Left cardiac atrium (tissue), 4 donors: ENCODE results near the gene BRICD5. TPM values are rescaled to one million over a fixed set of nuclear protein-coding genes. Genes with fewer than 3 reads are reported as not detected.
"Not testable (repeated sequence)": the region's sequence is repeated elsewhere in the genome, so short reads cannot be mapped to it uniquely, and the experiment has no call there.

Experiments
- ATAC-seq, 2 donors: fragments of 200-7000 bp; cut with Tn5 transposase; one replicate each; pipeline ENCODE4 v1.9.1; 2020; ENCODE audit warnings: mild to moderate bottlenecking in 2 of 2, moderate library complexity in 2 of 2
- DNase-seq: peaks from one replicate; pipeline ENCODE4 v3.0.0-alpha.2; 2020
- intact Hi-C, 2 donors: fragments of 100-400 bp; cut with DNase I; formaldehyde crosslinking; loops; one replicate each; pipeline versions ENCODE4 v1.14.1 to v1.15.1; 2022 to 2023
- long read RNA-seq: library from polyadenylated mRNA; unstranded; transcript quantifications from one replicate; pipeline ENCODE4 v2.0.0, GENCODE V29; 2021
- total RNA-seq, 2 donors: library from RNA; stranded (reverse); fragmentation: NEBNext Ultra II Directional; extraction: Animal tissue kit (Norgen Biotek cat#: 25700); gene quantifications; one replicate each; pipeline ENCODE4 v1.2.1, GENCODE V29; 2021
- donor health status: DM: no; HTN: yes; CAD: no.
- donor health status: DM: no; HTN: yes; CAD: no; lungs with severe emphysema.
- donor health status: DM: yes; HTN: yes; CAD: no.
- donor health status: Dilated cardiomyopathy.

BRICD5 gene
- total RNA-seq, result 1 to 10 TPM; 5.7 to 5.9 TPM
- long read RNA-seq, partial matches to known transcripts, result 0 of 5 reads
- long read RNA-seq, other reads (novel, unspliced or antisense), result 2 of 5 reads

DNA sequence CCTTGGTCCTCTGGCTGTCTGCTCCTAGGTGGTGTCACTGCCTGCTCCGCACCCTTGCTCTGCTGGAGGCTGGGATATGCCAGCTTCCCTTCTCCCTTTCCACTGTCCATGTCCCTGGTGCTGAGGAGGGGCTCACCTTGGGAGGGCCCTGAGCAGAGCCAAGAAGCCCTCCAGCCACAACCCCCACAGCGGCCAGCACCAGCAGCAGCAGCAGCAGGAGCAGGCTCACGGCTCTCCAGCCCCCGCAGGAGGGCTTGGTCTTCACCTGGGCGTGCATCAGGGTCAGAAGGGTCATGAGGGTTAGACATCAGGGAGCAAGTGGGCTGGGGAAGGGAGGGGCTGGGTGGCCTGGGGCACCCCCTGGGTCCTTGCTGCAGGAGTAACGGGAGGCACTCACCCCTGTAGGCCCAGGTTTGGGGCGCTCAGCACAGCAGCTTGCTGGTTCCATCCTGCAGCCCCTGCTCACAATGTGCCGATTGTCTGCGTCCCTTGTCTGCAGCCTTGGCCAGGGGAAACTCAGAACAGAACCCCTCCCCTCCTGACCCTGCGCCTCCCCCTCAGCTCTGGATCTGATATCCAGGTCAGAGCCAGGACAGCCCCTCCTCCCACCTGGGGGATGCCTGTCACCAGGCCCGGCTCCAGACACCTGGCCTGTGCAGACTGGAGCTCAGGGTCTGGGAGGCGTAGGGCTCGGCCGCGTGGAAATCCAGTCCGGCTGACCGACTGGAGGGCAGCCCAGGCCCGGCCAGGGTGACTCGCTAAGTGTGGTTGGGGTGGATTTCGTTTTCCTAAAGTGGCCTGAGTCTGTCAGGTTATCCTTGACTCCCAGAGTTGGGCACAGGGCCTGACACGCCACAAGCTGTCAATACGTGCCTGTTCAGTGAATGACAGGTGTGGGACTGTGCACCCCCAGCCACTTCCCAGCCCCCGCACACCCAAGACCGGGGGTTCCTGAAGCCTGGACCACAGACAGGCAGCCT lies at the start of gene BRICD5:
Gene BRICD5 (minus strand): TSS at position 478 of the 980 bp plus-strand sequence. CDS start 30 bp downstream, at position 448.
- intact Hi-C loops, result loop anchor here in 1 of 2 donors (5.0 kb wide), 1 partner anchor 53 kb away; the partner anchor contains the start of gene TRAF7
- no peak for ATAC-seq
- no peak for DNase-seq

DNA sequence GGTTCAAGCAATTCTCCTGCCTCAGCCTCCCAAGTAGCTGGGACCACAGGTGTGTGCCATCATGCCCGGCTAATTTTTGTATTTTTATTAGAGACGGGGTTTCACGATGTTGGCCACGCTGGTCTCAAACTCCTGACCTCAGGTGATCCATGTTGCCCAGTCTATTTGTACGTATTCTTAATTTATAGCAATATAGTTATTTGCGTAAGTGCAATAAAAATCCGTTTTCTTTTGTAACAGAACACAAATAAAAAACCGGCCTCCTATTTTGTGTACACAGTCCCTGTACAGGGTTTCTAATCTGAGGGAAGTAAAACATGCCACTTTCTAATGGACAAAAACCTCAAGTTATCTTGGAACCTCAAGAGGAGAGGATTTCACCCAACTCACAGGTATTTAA lies 49.6 kb upstream of the BRICD5 start:
- DNase-seq (no peak), ATAC-seq (no peak)
- intact Hi-C loops, result no loop called here

DNA sequence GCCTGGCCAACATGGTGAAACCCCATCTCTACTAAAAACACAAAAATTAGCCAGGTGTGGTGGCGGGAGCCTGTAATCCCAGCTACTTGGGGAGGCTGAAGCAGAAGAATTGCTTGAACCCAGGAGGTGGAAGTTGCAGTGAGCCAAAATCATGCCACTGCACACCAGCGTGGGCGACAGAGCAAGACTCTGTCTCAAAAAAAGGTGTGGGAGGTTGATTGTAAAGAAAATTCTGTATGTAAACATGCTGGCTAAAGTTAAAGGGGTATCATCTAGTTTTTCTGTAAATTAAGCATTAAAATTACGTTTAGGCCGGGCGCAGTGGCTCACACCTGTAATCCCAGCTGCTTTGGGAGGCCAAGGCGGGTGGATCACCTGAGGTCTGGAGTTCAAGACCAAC lies 47.9 kb upstream of the BRICD5 start:
- DNase-seq, result peak; percentile 4
- ATAC-seq, intact Hi-C loops: not testable (repeated sequence)

DNA sequence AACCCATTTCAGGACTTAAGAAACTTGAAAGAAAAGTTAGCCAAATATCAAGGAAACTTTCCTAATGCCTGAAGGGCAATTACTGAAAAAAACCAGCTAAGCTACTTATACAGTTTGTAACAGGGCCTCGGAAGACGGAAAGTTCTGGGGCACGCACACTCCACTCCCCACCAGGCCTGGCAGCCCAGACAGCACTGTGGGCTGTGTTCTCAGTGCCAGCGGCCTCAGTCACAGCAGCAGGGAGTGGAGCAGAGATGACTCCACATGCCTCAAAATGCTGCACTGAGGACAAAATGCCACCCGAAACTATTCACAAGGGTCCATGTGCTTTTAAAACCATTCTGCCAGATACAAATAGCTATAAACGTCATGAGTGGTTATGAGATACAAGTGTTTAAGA lies 47.1 kb upstream of the BRICD5 start:
- intact Hi-C loops, result no loop called here
- DNase-seq (no peak), ATAC-seq (no peak)

DNA sequence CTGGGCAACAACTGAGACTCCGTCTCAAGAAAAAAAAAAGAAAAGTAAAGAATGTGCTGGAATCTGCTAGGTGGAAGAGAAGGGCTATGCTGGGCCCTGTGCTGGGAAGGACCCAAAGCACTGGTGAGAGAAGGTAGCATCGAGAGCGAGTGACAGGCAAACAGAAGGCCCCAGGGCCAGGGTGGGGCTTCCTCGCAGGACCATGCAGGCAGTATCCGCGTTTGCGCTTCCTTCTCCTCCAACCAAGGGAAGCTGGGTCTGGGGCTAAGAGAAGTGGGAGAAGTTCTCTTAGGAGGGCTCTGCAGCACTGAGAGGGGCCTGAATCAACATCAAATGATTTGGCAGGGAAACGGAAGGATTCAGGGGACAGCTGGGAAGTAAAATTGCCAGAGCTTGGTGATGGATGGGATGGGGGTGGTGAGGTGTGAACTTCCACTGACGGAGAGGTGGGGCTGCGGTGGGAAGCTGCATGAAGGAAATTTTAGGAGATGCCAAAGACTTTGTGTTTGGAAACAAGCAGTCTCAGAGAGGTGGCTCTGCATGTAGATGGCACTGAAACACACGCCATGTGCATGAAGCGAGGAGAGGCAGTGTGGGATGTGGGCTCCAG lies 46.0 kb upstream of the BRICD5 start:
- peak; percentile 1 for DNase-seq
- intact Hi-C loops, result no loop called here
- no peak for ATAC-seq

DNA sequence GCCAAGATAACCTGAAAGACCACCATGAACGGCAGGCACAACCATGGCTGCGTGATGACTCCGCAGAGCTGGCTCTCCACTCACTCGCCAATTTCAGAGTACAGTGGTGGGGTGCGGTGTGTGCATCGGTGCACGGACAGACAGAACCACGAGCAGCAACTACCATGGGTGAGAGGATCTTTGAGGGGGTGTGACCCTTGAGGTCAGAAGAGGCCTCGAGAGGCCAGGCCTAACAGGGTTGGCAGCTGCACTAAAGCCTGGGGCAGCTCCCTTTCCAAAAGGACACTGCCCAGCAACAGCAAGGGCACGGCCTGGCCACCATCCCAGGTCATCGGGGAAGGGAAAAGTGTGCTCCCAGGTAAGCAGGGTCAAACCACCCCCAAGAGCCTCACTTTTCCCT lies 42.6 kb upstream of the BRICD5 start:
- ATAC-seq (no peak), DNase-seq (no peak)
- intact Hi-C loops, result no loop called here

DNA sequence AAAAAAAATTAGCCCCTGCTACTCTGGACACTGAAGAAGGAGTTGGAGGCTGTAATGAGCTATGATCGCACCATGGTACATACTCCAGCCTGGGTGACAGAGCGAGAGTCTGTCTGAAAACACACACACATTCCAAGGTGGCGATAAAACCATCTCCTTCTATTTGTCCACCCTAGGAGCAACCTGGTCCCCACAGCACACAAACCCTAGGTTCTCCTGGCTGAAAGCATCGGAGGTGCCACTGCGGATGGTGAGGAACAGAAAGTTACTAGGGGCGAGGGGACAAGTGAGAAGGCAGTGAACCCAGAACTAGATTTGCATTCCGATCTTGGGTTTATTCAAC lies 42.1 kb upstream of the BRICD5 start:
- ATAC-seq (no peak), DNase-seq (no peak)
- intact Hi-C loops, result no loop called here

DNA sequence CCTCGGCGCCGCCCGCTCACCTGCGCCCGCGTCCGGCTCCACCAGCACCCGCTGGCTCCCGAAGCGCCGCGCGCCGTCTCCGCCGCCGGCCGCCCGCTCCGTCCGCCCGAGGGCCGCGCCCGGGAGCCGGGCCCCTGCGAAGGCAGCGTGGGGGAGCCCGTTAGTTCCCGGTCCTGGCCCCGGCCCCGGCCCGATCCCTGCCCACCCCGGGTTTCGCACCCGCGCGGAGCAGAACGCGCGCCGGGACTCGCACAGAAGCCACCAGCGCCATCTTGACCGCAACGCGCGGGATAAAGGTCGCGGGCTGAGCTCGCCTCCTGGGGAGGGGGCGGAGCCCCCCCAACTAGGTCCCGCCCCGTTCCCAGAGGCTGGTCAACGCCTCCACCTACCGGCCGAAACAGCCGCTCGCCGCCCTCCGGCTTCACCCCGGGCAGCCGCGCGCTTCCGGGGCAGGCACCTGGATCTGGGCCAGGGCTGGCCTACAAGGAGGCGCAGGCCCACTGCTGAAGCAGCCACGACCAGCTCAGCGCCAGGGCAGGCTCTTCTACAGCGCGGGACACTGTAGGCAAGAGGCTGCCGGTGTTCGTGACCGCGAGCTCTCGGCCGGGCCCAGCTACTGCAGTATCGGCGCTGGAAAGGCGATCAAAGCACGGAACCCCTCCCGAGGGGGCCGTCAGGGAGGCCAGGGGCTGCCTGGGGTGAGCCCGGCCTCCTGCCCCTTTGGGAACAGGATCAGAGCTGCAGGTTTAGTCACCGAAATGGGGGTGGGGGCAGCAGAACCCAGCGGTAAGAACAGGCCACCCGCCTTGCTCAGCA lies 40.8 kb upstream of the BRICD5 start, which contains the start of gene ECI1:
Gene ECI1 (minus strand): TSS at position 292 of the 816 bp plus-strand sequence. CDS start 21 bp downstream, at position 271.
- DNase-seq (peak; percentile 98), ATAC-seq (peak; percentile 97 to 98)
- intact Hi-C loops, result no loop called here

DNA sequence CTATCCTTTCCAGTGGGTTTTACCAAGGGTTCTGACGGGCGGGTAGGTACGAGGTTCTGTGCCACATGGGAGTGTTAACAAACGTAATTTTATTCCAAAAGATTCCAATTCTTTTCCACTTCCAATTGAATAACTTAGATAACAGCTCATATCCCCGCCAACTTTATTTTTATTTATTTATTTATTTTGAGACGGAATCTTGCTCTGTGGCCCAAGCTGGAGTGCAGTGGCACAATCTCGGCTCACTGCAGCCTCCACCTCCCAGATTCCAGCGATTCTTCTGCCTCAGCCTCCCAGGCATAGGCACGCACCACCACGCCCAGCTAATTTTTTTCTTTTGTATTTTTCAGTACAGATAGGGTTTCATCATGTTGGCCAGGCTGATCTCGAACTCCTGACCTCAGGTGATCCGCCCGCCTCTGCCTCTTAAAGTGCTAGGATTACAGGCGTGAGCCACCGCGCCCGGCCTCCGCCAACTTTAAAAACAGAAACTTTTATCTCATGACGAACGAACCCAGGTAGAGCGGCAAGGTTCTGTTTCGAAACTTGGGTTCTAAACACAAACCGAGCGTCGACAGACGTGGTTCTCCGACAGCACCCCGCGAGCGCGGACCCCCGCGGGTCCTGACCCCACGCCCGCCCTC lies 40.1 kb upstream of the BRICD5 start:
- intact Hi-C loops, result no loop called here
- DNase-seq (no peak), ATAC-seq (no peak)

DNA sequence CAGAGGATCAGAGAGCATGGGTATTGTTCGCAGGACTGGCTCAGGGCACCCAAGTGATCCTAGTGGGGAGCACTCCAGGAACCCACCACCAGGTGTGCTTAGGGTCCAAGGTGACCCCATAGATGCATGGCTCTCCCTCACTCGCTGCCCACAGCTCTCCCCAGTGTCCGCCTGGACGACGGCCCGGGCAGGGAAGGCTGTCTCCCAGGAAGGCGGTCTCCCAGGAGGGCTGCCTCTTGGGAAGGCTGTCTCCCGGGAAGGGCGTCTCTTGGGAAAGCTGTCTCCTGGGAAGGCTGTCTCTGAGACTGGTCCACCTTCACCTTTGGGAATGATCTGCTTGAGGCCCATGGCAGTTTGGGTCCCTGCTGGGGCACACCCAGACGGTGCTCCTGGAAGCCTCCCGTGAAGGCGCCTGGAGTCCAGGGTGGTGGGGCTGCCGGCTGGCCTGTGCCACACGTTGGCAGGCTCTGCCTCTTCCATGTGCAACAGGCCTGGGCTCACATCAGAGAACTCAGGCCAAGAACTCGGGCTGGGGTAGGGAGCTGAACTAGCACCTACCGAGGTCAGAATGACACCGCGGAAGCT lies 35.7 kb upstream of the BRICD5 start:
- intact Hi-C loops, result no loop called here
- no peak for DNase-seq
- ATAC-seq, result peak in 1 of 2 donors; percentile 9

DNA sequence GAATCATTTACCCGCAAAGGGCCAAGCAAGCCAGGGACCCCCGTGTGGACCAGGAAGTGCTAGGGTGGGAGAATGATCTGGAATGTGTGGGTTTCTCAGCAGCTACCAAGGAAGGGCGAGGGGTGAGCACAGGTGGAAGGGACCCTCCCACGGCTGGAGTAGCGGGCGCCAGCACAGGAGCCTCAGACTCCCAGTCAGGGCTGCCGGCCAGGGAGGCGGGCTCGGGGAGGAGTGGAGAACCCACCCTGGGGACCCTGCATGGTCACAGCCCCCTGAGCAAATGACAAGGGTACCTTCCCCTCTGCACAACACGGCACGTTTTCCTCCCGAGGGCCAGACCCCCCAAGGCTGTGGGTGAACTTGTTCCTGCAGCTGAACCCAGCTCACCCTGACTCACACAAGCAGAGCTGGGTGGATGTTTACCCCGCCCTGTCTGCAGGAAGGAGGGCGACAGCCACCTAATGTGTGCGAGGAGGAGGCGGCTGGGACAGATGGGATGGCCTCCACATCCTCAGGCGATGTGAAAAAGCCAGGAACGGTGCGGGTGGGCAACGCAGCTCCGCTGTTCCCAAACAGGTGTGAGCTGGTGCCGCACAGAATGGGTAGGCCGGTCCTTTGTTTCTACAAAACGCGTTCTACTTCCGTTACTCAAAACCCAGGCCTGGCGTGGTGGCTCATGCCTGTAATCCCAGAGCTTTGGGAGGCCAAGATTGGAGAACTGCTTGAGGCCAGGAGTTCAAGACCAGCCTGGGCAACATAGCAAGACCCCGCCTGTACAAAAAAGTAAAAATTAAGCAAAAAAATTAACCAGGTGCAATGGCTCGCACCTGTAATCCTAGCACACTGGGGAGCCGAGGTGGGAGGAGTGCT lies 34.5 kb upstream of the BRICD5 start:
- DNase-seq, result no peak
- no peak for ATAC-seq

DNA sequence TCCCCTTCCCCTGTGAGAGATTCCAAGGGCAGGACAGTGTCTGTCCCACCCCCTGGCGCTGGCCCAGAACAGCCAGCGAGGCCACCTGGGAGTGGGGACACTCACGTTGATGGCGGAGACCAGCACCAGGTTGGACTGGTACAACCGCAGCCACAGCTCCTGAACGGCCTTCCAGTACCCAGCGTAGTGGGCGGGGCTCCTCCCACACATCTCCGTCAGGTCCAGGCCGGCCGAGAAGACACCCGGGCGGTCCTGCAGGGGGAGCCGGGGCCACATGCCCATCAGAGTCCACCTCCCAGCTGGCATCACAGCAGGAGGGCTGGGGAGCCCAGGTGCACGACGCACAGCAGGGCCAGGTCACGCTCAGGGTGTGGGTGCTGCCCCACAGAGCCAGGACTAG lies 33.6 kb upstream of the BRICD5 start:
- intact Hi-C loops, result no loop called here
- ATAC-seq, result no peak
- DNase-seq, result no peak

More for the DNA sequence above, 34.5 kb upstream of the BRICD5 start:
- intact Hi-C loops, result no loop called here

DNA sequence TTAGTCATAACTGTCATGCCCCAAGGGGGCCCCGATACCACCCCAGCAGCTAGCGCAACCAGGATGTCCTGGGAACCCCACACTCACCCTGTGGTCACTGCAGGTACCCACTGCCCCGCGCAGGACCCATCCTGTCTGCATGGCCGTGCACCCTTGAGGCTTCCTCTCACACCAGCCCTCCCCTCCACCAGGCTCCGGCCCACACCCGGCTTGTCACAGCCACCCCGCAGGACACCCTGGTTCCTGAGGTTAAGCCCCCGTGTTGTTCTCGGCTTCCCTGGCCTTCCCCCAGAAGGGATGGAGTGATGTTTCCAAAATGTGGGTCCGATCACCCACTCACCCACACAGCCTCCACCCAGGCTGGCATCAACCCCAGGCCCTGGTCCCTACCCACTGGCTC lies 33.1 kb upstream of the BRICD5 start:
- intact Hi-C loops, result no loop called here
- ATAC-seq (no peak), DNase-seq (no peak)

DNA sequence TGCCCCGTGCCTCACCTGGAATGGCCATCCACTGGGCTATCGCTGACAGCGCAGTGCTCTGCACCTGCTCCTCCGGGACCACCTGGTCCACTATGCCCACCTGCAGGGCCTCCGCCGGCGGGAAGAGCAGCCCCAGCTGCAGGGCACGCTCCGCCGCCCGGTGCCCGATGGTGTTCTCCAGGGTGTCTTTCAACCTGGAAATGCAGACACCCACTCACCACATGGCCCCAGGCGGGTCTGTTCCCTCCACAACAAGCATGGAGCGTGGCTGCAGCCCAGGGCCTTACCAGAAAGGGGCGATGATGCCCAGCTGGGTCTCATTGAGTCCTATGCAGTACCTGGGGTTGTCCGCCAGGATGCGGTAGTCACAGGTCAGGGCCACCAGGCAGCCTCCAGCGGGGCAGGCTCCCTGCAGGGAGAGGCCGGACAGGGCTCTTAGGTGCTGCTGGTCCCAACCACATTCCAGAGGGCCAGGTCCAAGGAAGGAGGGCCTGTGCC lies 32.4 kb upstream of the BRICD5 start:
- DNase-seq (no peak), ATAC-seq (no peak)
- intact Hi-C loops, result no loop called here

DNA sequence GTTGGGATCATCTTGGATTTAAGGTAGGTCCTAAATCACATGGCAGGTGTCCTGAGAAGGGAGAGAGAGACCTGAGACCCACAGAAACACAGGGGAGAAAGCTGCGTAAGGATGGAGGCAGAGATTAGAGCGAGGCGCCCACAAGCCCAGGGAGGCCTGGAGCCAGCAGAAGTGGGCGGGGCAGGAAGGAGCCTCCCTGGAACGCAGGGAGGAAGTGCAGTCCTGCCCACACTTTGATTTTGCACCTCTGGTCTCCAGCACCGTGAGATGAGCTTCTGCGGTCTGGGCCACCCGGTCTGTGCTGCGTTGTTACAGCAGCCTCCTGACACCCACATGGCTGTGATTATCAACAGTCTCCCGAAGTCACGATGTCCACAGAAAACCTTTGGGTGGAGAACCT lies 31.9 kb upstream of the BRICD5 start:
- DNase-seq, result no peak
- ATAC-seq, result no peak
- intact Hi-C loops, result no loop called here

DNA sequence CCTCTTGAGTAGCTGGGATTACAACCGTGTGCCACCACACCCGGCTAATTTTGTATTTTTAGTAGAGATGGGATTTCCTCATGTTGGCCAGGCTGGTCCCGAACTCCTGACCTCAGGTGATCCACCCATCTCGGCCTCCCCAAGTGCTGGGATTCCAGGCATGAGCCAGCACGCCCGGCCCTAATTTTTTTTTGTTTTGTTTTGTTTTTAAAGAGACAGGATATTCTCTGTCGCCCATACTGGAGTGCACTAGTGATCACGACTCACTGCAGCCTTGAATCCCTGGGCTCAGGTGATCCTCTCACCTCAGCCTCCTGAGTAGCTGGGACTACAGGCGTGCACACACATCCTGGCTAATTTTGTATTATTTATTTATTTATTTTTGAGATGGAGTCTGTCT lies 29.7 kb upstream of the BRICD5 start:
- intact Hi-C loops, DNase-seq, ATAC-seq: not testable (repeated sequence)

DNA sequence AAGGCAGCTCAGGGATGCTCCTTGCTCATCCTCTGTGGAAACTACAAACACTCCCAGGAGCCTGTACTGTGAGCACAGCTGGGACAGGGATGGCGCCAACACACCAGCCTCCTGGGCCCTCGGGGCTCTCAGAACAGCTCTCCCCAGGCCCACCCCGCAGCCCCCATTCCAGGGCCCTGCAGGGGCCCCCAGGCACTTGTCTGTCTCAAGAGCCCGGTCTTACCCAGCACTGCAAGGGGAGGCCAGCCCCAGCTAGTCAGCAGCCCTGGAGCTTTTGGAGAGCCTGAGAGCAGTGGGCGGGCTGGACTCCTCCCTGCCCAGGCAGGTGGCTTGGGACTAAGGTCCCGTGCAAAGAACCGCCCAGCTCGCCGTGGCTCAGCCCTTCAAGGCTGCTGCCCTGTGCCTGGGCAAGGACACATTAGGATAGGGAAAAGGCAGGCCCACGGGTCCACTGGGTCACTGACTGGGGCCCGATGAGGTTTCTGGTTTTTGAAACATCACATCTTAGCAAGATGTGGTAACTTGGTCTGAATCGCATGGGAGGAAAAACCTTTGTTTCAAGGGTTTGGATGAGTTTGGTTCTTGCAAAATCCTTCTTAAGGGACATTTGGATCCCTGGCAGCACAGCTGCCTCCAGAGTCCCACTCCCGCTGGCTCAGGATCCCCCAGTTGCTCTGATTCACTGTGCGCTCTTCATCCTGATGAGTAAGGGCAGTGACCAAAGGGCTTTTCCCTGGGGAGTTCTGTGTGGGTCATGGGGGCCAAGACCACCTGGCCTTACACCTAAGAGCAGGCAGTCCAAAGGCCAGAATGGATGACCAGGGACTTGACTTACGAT lies 28.4 kb upstream of the BRICD5 start:
- intact Hi-C loops, result no loop called here
- DNase-seq (no peak), ATAC-seq (no peak)
